K562 (cell line): ENCODE results near the gene ZBTB8A. TPM values are rescaled to one million over a fixed set of nuclear protein-coding genes. Genes with fewer than 3 reads are reported as not detected.

ENCODE experiments used
- ATAC-seq: fragments of 200-7000 bp; cut with Tn5 transposase; 3 replicates; pipeline ENCODE4 v1.9.1; 2020; ENCODE audit warnings: moderate library complexity
- BruUV-seq: library from RNA; stranded (reverse); fragments of 400-500 nt; replicated peaks from 2 replicates; lab custom pipeline; 2021; lab: Mats Ljungman, UMichigan
- CTCF ChIA-PET: fragments of 300-600 bp; formaldehyde crosslinking; extraction: SDS; loops from one replicate; lab custom pipeline; 2021; ENCODE audit warnings: low intra/inter-chr PET ratio; lab: Yijun Ruan, JAX
- POLR2A ChIA-PET: fragments of 300-600, 350-650 bp; sonication (Branson Sonifier 250); formaldehyde crosslinking; extraction: SDS; loops from one replicate; lab custom pipeline; 2021; ENCODE audit warnings: antibody characterized with exemption, inconsistent platforms; lab: Yijun Ruan, JAX
- DNase-seq, 4 experiments: peaks; one replicate each; pipeline versions ENCODE4 v3.0.0 to v3.0.0-alpha.2; 2011 to 2018; ENCODE audit warnings: low spot score in 3 of 4, mixed read lengths in 3 of 4; ENCODE audit errors: extremely low read depth in 1 of 4
- FAIRE-seq: peaks from 2 replicates; lab custom pipeline; 2011; peaks lifted over from hg19 to GRCh38; lab: Jason Lieb, UNC
- H2AFZ ChIP-seq: 2 replicates; pipeline ENCODE4 v1.6.0; 2011; ENCODE audit warnings: low read depth, low read length, control low read depth, inconsistent platforms
- H3K27ac ChIP-seq: fragments of 200-600 bp; 3 replicates; pipeline ENCODE4 v1.8.0; 2011; ENCODE audit warnings: low read depth, mild to moderate bottlenecking, control low read depth, inconsistent platforms, low read length, moderate library complexity, mixed read lengths; ENCODE audit errors: extremely low read depth
- H3K27me3 ChIP-seq, 2 experiments: fragments of 300-600 bp in 1 of 2; 2 replicates in 1 of 2; 3 replicates in 1 of 2; pipeline versions ENCODE4 v1.6.0 to v1.8.0; 2011; ENCODE audit warnings: inconsistent platforms in 2 of 2, low read length in 2 of 2, mild to moderate bottlenecking in 1 of 2, mixed read lengths in 1 of 2, moderate library complexity in 1 of 2; ENCODE audit not compliant: control insufficient read depth in 2 of 2, insufficient read depth in 2 of 2
- H3K36me3 ChIP-seq: fragments of 300-600 bp; 3 replicates; pipeline ENCODE4 v1.8.0; 2011; ENCODE audit warnings: mild to moderate bottlenecking, low read length, inconsistent platforms; ENCODE audit not compliant: control insufficient read depth, insufficient read depth
- H3K4me1 ChIP-seq, 2 experiments: fragments of 200-600 bp in 1 of 2; replicated peaks in 1 of 2; 2 replicates in 1 of 2; 3 replicates in 1 of 2; pipeline versions ENCODE4 v1.5.1 to v1.8.0; 2011; ENCODE audit warnings: inconsistent platforms in 2 of 2, low read length in 2 of 2, mild to moderate bottlenecking in 1 of 2, mixed read lengths in 1 of 2, moderate library complexity in 1 of 2; ENCODE audit not compliant: control insufficient read depth in 2 of 2, insufficient read depth in 2 of 2
- H3K4me2 ChIP-seq: 2 replicates; pipeline ENCODE4 v1.6.1; 2011; ENCODE audit warnings: low read length, control low read depth, inconsistent platforms, mixed read lengths; ENCODE audit not compliant: insufficient read depth
- H3K4me3 ChIP-seq: fragments of 200-600 bp; sonication (generic), shearing (Covaris generic); 2 replicates; pipeline ENCODE4 v1.5.1; 2016; ENCODE audit warnings: control low read depth, inconsistent platforms
- H3K79me2 ChIP-seq: fragments of 200-600 bp; 3 replicates; pipeline ENCODE4 v1.8.0; 2011; ENCODE audit warnings: low read length, inconsistent platforms; ENCODE audit not compliant: control insufficient read depth, insufficient read depth
- H3K9ac ChIP-seq, 2 experiments: 2 replicates each; pipeline versions ENCODE4 v1.6.0 to v1.6.1; 2011; ENCODE audit warnings: low read depth in 2 of 2, low read length in 2 of 2, control low read depth in 1 of 2, inconsistent platforms in 1 of 2, mild to moderate bottlenecking in 1 of 2, mixed read lengths in 1 of 2; ENCODE audit not compliant: insufficient read depth in 1 of 2
- H3K9me1 ChIP-seq: one replicate; pipeline ENCODE4 v1.6.0; 2011; ENCODE audit warnings: inconsistent platforms, mild to moderate bottlenecking, low read length, moderate library complexity; ENCODE audit not compliant: control insufficient read depth, insufficient read depth
- H3K9me3 ChIP-seq: replicated peaks from 2 replicates; pipeline ENCODE4 v1.5.1; 2011; ENCODE audit warnings: low read depth, low read length, inconsistent platforms; ENCODE audit not compliant: control insufficient read depth, insufficient read depth
- H4K20me1 ChIP-seq: replicated peaks from 2 replicates; pipeline ENCODE4 v1.6.1; 2011; ENCODE audit warnings: low read length, inconsistent platforms, mixed read lengths; ENCODE audit not compliant: control insufficient read depth, insufficient read depth
- RAD21 ChIP-seq, 2 experiments: fragments of 250-450 bp in 1 of 2; fragments of 450-650 bp in 1 of 2; sonication (Bioruptor Pico) in 1 of 2; formaldehyde crosslinking in 1 of 2; IDR thresholded peaks in 1 of 2; conservative IDR thresholded peaks in 1 of 2; 2 replicates each; pipeline versions ENCODE4 v1.4.0 to v1.8.0; 2020 to 2022; ENCODE audit warnings: mild to moderate bottlenecking in 2 of 2, moderate library complexity in 1 of 2
- SMC3 ChIP-seq: conservative IDR thresholded peaks from 2 replicates; pipeline ENCODE4 v1.6.1; 2011; ENCODE audit warnings: low read depth, low read length, improper control_type of control experiment; ENCODE audit not compliant: insufficient read depth
- SP1 ChIP-seq: sonication (generic); formaldehyde crosslinking; IDR thresholded peaks from 2 replicates; pipeline ENCODE4 v1.8.1; 2022; ENCODE audit warnings: mild to moderate bottlenecking, missing genetic modification reagents
- WGBS: fragments of 100-300 bp; shearing (Covaris generic); methylation state at CpG from one replicate; pipeline ENCODE4 v1.1.6; 2016; ENCODE audit warnings: low coverage, mixed read lengths; ENCODE audit not compliant: insufficient coverage; ENCODE audit errors: missing lambda C conversion rate; 5-methylcytosine and 5-hydroxymethylcytosine counted together
- in situ Hi-C: fragments of 300-500 bp; cut with MboI; formaldehyde crosslinking; loops from 4 replicates; pipeline ENCODE4 v1.15.0; 2018; ENCODE audit warnings: inconsistent platforms, mixed read lengths
- intact Hi-C: fragments of 100-400 bp; cut with micrococcal nuclease; formaldehyde crosslinking; loops from 2 replicates; pipeline ENCODE4 v1.14.2; 2022
- polyA plus RNA-seq, 8 experiments: library from polyadenylated mRNA; depleted of rRNA in 4 of 8; stranded (reverse) in 5 of 8; unstranded in 3 of 8; fragments of >200 nt; fragmentation: Nextera tagmentation in 2 of 8; fragmentation: Illumina TruSeq in 1 of 8; extraction: Ambion mirVana in 2 of 8; extraction: Trizol in 1 of 8; gene quantifications; 2 replicates each; pipeline versions ENCODE4 v1.2.1 to v1.2.3, GENCODE V29; 2011 to 2014; ENCODE audit warnings: inconsistent platforms in 1 of 8, missing spikeins in 1 of 8
- total RNA-seq, 7 experiments: library from RNA; depleted of rRNA in 6 of 7; stranded (reverse); fragments of >200 nt in 6 of 7; fragmentation: Illumina TruSeq in 2 of 7; extraction: Trizol in 2 of 7; gene quantifications; 2 replicates each; pipeline versions ENCODE4 v1.2.1 to v1.2.3, GENCODE V29; 2011 to 2021; ENCODE audit warnings: low replicate concordance in 1 of 7
- TF ChIP-seq, protein P1 (sequence below): fragments of 450-650 bp; formaldehyde crosslinking; IDR thresholded peaks from 2 replicates; pipeline ENCODE4 v1.4.0; 2020; ENCODE audit warnings: mild to moderate bottlenecking, moderate library complexity
- TF ChIP-seq, protein P2 (sequence below), 2 experiments: fragments of 450-650 bp; formaldehyde crosslinking in 1 of 2; IDR thresholded peaks; 2 replicates each; pipeline versions ENCODE4 v1.4.0 to v1.6.1; 2014 to 2020; ENCODE audit warnings: mild to moderate bottlenecking in 2 of 2, borderline replicate concordance in 1 of 2, low read depth in 1 of 2
- TF ChIP-seq, protein P3 (sequence below), 3 experiments: IDR thresholded peaks in 2 of 3; conservative IDR thresholded peaks in 1 of 3; 2 replicates each; pipeline ENCODE4 v1.5.1; 2011 to 2012; ENCODE audit warnings: low read length in 3 of 3, mild to moderate bottlenecking in 3 of 3, control low read depth in 2 of 3, improper control_type of control experiment in 1 of 3, inconsistent platforms in 1 of 3, low read depth in 1 of 3, mixed read lengths in 1 of 3, moderate library complexity in 1 of 3; ENCODE audit not compliant: insufficient read depth in 2 of 3

ZBTB8A gene
- total and polyA plus RNA-seq, 9 of the 15 experiments (the other 6 are each of a cell fraction or from before 2014, with no cell fraction given), result 0.01 to 0.64 (median 0.09) TPM

DNA sequence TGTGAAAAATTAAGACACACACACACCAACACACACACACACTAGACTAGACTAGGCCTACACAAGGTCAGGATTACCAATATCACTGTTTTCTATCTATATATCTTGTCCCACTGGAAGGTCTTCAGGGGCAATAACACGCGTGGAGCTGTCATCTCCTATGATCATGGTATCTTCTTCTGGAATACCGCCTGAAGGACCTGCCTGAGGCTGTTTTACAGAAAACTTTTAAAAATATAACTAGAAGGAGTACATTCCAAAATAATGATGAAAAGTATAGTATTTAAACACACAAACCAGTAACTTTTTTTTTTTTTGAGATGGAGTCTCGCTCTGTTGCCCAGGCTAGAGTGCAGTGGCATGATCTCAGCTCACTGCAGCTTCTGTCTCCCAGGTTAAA, 20.3 kb upstream of the ZBTB8A start (continued):
- TF ChIP-seq, protein P1, sequence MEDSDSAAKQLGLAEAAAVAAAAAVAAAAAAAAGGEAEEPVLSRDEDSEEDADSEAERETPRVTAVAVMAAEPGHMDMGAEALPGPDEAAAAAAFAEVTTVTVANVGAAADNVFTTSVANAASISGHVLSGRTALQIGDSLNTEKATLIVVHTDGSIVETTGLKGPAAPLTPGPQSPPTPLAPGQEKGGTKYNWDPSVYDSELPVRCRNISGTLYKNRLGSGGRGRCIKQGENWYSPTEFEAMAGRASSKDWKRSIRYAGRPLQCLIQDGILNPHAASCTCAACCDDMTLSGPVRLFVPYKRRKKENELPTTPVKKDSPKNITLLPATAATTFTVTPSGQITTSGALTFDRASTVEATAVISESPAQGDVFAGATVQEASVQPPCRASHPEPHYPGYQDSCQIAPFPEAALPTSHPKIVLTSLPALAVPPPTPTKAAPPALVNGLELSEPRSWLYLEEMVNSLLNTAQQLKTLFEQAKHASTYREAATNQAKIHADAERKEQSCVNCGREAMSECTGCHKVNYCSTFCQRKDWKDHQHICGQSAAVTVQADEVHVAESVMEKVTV, result no peak
- no peak for TF ChIP-seq SP1 (CRISPR knock-in tag)
- TF ChIP-seq, all 486 proteins: peak for 0

DNA sequence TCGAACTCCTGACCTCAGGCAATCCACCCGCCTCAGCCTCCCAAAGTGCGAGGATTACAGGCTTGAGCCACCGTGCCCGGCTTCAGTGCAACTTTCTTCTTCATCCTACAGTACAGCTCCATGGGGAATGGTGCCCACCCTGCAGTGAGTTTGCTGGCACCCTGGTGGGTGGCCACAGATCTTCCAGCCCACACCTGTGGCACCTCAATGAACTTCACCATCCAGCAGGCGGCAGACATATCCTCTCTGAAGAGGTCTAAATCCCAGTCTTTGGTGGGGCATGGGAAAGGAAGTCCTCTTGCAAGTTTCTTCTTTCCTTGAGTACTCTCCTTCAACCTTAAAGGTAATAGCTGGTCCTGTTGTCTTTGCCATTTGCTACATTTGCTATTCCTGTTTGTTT, 18.1 kb upstream of the ZBTB8A start:
- no peaks in the 10 kb centered on the region for H3K9me1 ChIP-seq
- TSS peak; percentile 70 for BruUV-seq
- ChIA-PET CTCF (interaction anchor here (0.6 to 1.2 kb wide), 3 partner anchors 51 to 365 kb away, joined by 5 to 8 read pairs (median 6); partner anchors contain the start of gene HPCA), POLR2A (interaction anchor here (0.6 to 2.2 kb wide), 8 partner anchors 11 to 253 kb away, joined by 3 to 16 read pairs (median 4); partner anchors contain the start of gene RBBP4)
- FAIRE-seq, result no peak
- no peaks in the 10 kb centered on the region for H3K79me2 ChIP-seq
- intact Hi-C loops (loop anchor here (2.0 to 10.0 kb wide), 7 partner anchors 74 to 564 kb away; partner anchors contain the start of genes AZIN2, RBBP4 and ZBTB8OS), in situ Hi-C loops (loop anchor here (5.0 kb wide), 1 partner anchor 351 kb away; the partner anchor contains the start of gene FNDC5)
- H3K4me2 ChIP-seq, result peak overlapping the region; percentile 72
- no peaks in the 10 kb centered on the region for H4K20me1 ChIP-seq
- H3K4me1 ChIP-seq, result no peaks in the 10 kb centered on the region
- H3K27me3 ChIP-seq, result peaks cover 4 to 10% of the 10 kb centered on the region in 2 experiments; a peak in 4 of 5 replicates
- no peaks in the 10 kb centered on the region for H3K36me3 ChIP-seq
- peak overlapping the region in 1 of 2 experiments; percentile 46; a peak in 2 of 4 replicates for H3K9ac ChIP-seq
- 58% methylated on average over 6 of the region's 6 CpGs for WGBS
- no peak overlapping the region for H3K27ac ChIP-seq
- H2AFZ ChIP-seq, result peak overlapping the region; percentile 94
- DNase-seq, result peak in 1 of 4 experiments; percentile 30
- no peaks in the 10 kb centered on the region for H3K9me3 ChIP-seq
- no peak overlapping the region for H3K4me3 ChIP-seq
- ATAC-seq, result peak; percentile 62
- TF ChIP-seq, protein P2, sequence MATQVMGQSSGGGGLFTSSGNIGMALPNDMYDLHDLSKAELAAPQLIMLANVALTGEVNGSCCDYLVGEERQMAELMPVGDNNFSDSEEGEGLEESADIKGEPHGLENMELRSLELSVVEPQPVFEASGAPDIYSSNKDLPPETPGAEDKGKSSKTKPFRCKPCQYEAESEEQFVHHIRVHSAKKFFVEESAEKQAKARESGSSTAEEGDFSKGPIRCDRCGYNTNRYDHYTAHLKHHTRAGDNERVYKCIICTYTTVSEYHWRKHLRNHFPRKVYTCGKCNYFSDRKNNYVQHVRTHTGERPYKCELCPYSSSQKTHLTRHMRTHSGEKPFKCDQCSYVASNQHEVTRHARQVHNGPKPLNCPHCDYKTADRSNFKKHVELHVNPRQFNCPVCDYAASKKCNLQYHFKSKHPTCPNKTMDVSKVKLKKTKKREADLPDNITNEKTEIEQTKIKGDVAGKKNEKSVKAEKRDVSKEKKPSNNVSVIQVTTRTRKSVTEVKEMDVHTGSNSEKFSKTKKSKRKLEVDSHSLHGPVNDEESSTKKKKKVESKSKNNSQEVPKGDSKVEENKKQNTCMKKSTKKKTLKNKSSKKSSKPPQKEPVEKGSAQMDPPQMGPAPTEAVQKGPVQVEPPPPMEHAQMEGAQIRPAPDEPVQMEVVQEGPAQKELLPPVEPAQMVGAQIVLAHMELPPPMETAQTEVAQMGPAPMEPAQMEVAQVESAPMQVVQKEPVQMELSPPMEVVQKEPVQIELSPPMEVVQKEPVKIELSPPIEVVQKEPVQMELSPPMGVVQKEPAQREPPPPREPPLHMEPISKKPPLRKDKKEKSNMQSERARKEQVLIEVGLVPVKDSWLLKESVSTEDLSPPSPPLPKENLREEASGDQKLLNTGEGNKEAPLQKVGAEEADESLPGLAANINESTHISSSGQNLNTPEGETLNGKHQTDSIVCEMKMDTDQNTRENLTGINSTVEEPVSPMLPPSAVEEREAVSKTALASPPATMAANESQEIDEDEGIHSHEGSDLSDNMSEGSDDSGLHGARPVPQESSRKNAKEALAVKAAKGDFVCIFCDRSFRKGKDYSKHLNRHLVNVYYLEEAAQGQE (IDR thresholded peaks at IDR 0.05; ENCODE audit: borderline replicate concordance), result peak; percentile 11; the same call in 1 of the 2 replicates
- TF ChIP-seq, protein P2 (CRISPR knock-in tag; IDR thresholded peaks at IDR 0.05; ENCODE audit: low read depth), result no peak
- TF ChIP-seq, protein P3, sequence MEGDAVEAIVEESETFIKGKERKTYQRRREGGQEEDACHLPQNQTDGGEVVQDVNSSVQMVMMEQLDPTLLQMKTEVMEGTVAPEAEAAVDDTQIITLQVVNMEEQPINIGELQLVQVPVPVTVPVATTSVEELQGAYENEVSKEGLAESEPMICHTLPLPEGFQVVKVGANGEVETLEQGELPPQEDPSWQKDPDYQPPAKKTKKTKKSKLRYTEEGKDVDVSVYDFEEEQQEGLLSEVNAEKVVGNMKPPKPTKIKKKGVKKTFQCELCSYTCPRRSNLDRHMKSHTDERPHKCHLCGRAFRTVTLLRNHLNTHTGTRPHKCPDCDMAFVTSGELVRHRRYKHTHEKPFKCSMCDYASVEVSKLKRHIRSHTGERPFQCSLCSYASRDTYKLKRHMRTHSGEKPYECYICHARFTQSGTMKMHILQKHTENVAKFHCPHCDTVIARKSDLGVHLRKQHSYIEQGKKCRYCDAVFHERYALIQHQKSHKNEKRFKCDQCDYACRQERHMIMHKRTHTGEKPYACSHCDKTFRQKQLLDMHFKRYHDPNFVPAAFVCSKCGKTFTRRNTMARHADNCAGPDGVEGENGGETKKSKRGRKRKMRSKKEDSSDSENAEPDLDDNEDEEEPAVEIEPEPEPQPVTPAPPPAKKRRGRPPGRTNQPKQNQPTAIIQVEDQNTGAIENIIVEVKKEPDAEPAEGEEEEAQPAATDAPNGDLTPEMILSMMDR (IDR thresholded peaks at IDR 0.05 in 2 of 3, conservative IDR thresholded peaks at IDR 0.05 in 1 of 3; ENCODE audit: insufficient read depth in 2 of 3, low read depth in 1 of 3, low read length in 3 of 3), result peak in 2 of 3 experiments; percentile 27 to 40; a peak in 3 of 6 replicates
- TF ChIP-seq SMC3, result 0 out of 2 replicates have a peak, but pooled peaks have one; percentile 18
- peak; percentile 33 to 53; a peak in 3 of 4 replicates for TF ChIP-seq RAD21 (CRISPR knock-in tag; conservative IDR thresholded peaks at IDR 0.05 in 1 of 2, IDR thresholded peaks at IDR 0.05 in 1 of 2)
